Smooth muscle cell (in vitro differentiated cells): ENCODE results near the gene MAGEH1. TPM values are rescaled to one million over a fixed set of nuclear protein-coding genes. Genes with fewer than 3 reads are reported as not detected.

ENCODE experiments used
- DNase-seq: peaks from one replicate; lab custom pipeline; 2025; ENCODE audit not compliant: unreplicated experiment; lab: John Stamatoyannopoulos, UW
- H2AFZ ChIP-seq: fragments of 200-600 bp; sonication (generic); 2 replicates; pipeline ENCODE4 v1.6.0; 2016; ENCODE audit warnings: antibody characterized with exemption, low read depth, mild to moderate bottlenecking
- H3F3A ChIP-seq: fragments of 200-600 bp; sonication (generic); 2 replicates; pipeline ENCODE4 v1.6.0; 2017; ENCODE audit warnings: antibody characterized with exemption, low read depth
- H3K27ac ChIP-seq: fragments of 200-600 bp; sonication (generic); 2 replicates; pipeline ENCODE4 v1.5.1; 2016; ENCODE audit warnings: low read depth, mild to moderate bottlenecking
- H3K27me3 ChIP-seq: fragments of 200-600 bp; sonication (generic); 2 replicates; pipeline ENCODE4 v1.6.1; 2016; ENCODE audit warnings: low read depth, mild to moderate bottlenecking
- H3K36me3 ChIP-seq: fragments of 200-600 bp; sonication (generic); 2 replicates; pipeline ENCODE4 v1.5.1; 2016; ENCODE audit warnings: low read depth
- H3K4me1 ChIP-seq: fragments of 200-600 bp; sonication (generic); 2 replicates; pipeline ENCODE4 v1.5.1; 2016; ENCODE audit warnings: low read depth
- H3K4me2 ChIP-seq: fragments of 200-600 bp; sonication (generic); 2 replicates; pipeline ENCODE4 v1.6.0; 2016; ENCODE audit warnings: mild to moderate bottlenecking
- H3K4me3 ChIP-seq: fragments of 200-600 bp; sonication (generic); 2 replicates; pipeline ENCODE4 v1.5.1; 2016; ENCODE audit warnings: mild to moderate bottlenecking
- H3K79me2 ChIP-seq: fragments of 200-600 bp; sonication (generic); 2 replicates; pipeline ENCODE4 v1.6.0; 2016; ENCODE audit warnings: low read depth, mild to moderate bottlenecking
- H3K9ac ChIP-seq: fragments of 200-600 bp; sonication (generic); 2 replicates; pipeline ENCODE4 v1.6.0; 2016; ENCODE audit warnings: low read depth
- H3K9me3 ChIP-seq: fragments of 200-600 bp; sonication (generic); replicated peaks from 2 replicates; pipeline ENCODE4 v1.5.1; 2016; ENCODE audit warnings: low read depth
- H4K20me1 ChIP-seq: fragments of 200-600 bp; sonication (generic); 2 replicates; pipeline ENCODE4 v1.6.0; 2016; ENCODE audit warnings: low read depth
- CTCF ChIP-seq: fragments of 200-600 bp; sonication (generic); IDR thresholded peaks from 2 replicates; pipeline ENCODE4 v1.5.1; 2017; ENCODE audit warnings: borderline replicate concordance, mild to moderate bottlenecking, antibody characterized with exemption; ENCODE audit not compliant: insufficient read depth, poor library complexity, severe bottlenecking
- WGBS: methylation state at CpG from one replicate; pipeline ENCODE4 v1.1.7; 2016; ENCODE audit warnings: low lambda C conversion rate; 5-methylcytosine and 5-hydroxymethylcytosine counted together
- polyA plus RNA-seq: library from polyadenylated mRNA; unstranded; fragments of >200 nt; fragmentation: Nextera tagmentation; extraction: Ambion mirVana; gene quantifications from 2 replicates; pipeline ENCODE4 v1.2.1, GENCODE V29; 2016
- total RNA-seq: library from RNA; depleted of rRNA; stranded (reverse); fragments of >200 nt; gene quantifications from 2 replicates; pipeline ENCODE4 v1.2.3, GENCODE V29; 2014

The MAGEH1 gene
- total and polyA plus RNA-seq, 2 experiments from 2014 or later: 81.3 to 95.8 TPM

- H3K36me3 ChIP-seq: no peaks in the 10 kb centered on the region
- H3K79me2 ChIP-seq: no peaks in the 10 kb centered on the region
- peak overlapping the region; percentile 89 for H3K4me2 ChIP-seq
- H4K20me1 ChIP-seq: no peaks in the 10 kb centered on the region
- no peaks in the 10 kb centered on the region for H3K9me3 ChIP-seq
- H3K27ac ChIP-seq: peak overlapping the region; percentile 77
- no peaks in the 10 kb centered on the region for H3K27me3 ChIP-seq
- no peaks in the 10 kb centered on the region for H3K4me1 ChIP-seq
- peak overlapping the region; percentile 94 for H2AFZ ChIP-seq
- DNase-seq: peak; percentile 52
- TF ChIP-seq CTCF: no peak
- peak overlapping the region; percentile 84 for H3K9ac ChIP-seq
- 40% methylated on average over 39 of the region's 54 CpGs for WGBS
- no peaks in the 10 kb centered on the region for H3F3A ChIP-seq
- peak overlapping the region; percentile 71 for H3K4me3 ChIP-seq
Measured at GRCh38 chrX:55488593-55489313, 36.8 kb downstream of the MAGEH1 start.

- H3K4me2 ChIP-seq: peak within 1 kb of the TSS; percentile 89
- peak within 1 kb of the TSS; percentile 94 for H2AFZ ChIP-seq
- H3K79me2 ChIP-seq: no peaks in the 10 kb centered on the region
- no peaks in the 10 kb centered on the region for H3K27me3 ChIP-seq
- H3K9me3 ChIP-seq: no peaks in the 10 kb centered on the region
- 51% methylated on average over 32 of the region's 34 CpGs for WGBS
- no peak for TF ChIP-seq CTCF
- H3K27ac ChIP-seq: peak within 1 kb of the TSS; percentile 77
- H3K36me3 ChIP-seq: no peaks in the 10 kb centered on the region
- peak within 1 kb of the TSS; percentile 71 for H3K4me3 ChIP-seq
- peak; percentile 8 for DNase-seq
- no peaks in the 10 kb centered on the region for H3F3A ChIP-seq
- no peaks in the 10 kb centered on the region for H4K20me1 ChIP-seq
- H3K9ac ChIP-seq: peak within 1 kb of the TSS; percentile 84
- H3K4me1 ChIP-seq: no peaks in the 10 kb centered on the region
Measured at GRCh38 chrX:55489314-55490009, 37.5 kb downstream of the MAGEH1 start, which contains the start of gene USP51. TSS of gene USP51 (minus strand) at chrX:55489848. CDS start at chrX:55488939, 909 bp downstream.

- no peaks in the 10 kb centered on the region for H3K9me3 ChIP-seq
- peak overlapping the region; percentile 89 for H3K4me2 ChIP-seq
- peak overlapping the region; percentile 77 for H3K27ac ChIP-seq
- DNase-seq: no peak
- peak overlapping the region; percentile 84 for H3K9ac ChIP-seq
- H3F3A ChIP-seq: no peaks in the 10 kb centered on the region
- peak overlapping the region; percentile 94 for H2AFZ ChIP-seq
- H4K20me1 ChIP-seq: no peaks in the 10 kb centered on the region
- WGBS: 61% methylated on average over 4 of the region's 4 CpGs
- no peaks in the 10 kb centered on the region for H3K27me3 ChIP-seq
- H3K4me3 ChIP-seq: peak overlapping the region; percentile 71
- no peaks in the 10 kb centered on the region for H3K79me2 ChIP-seq
- TF ChIP-seq CTCF: no peak
- H3K36me3 ChIP-seq: no peaks in the 10 kb centered on the region
- no peaks in the 10 kb centered on the region for H3K4me1 ChIP-seq
Measured at GRCh38 chrX:55490121-55490520, 38.2 kb downstream of the MAGEH1 start.
